Measurements from ENCODE around the gene QARS1. TPM values are rescaled to one million over a fixed set of nuclear protein-coding genes. Genes with fewer than 3 reads are reported as not detected.

Gene QARS1
- total and polyA plus RNA-seq, 2 experiments from 2014 or later, result 173 to 373 TPM

GRCh38 chr3:49100046-49100615 lies 4.4 kb downstream of the QARS1 start:
- Mint-ChIP-seq H3K36me3 (ENCODE audit: low read depth) (peaks cover 76% of the 10 kb centered on the region), H3K4me3 (no peak overlapping the region; the same call in 2 of the 3 replicates), H3K27me3 (ENCODE audit: insufficient read depth, low read depth, poor library complexity) (peaks cover 15% of the 10 kb centered on the region), H3K4me1 (peaks cover 16% of the 10 kb centered on the region; the same call in 2 of the 3 replicates), H3K27ac (no peak overlapping the region), H3K9me3 (no peaks in the 10 kb centered on the region)
- H3K27me3 ChIP-seq (ENCODE audit: insufficient read depth), result no peaks in the 10 kb centered on the region
- H3K27ac ChIP-seq (ENCODE audit: low read depth), result no peak overlapping the region
- DNase-seq (ENCODE audit: low spot score), result no peak
- no peak overlapping the region for H3K4me2 ChIP-seq
- peaks cover 8% of the 10 kb centered on the region for H3K4me1 ChIP-seq (ENCODE audit: insufficient read depth)
- H3K4me3 ChIP-seq, result no peak overlapping the region
- H3K36me3 ChIP-seq (ENCODE audit: insufficient read depth), result peaks cover 31% of the 10 kb centered on the region
- H4K20me1 ChIP-seq (replicated peaks; ENCODE audit: insufficient read depth), result 0 out of 2 replicates have a peak, but pooled peaks cover 2% of the 10 kb centered on the region
- peaks cover 16% of the 10 kb centered on the region for H3F3A ChIP-seq (replicated peaks; ENCODE audit: low read depth)
- TF ChIP-seq ZNF331 (CRISPR knock-in tag; IDR thresholded peaks at IDR 0.05; ENCODE audit: low read depth) (no peak), ZNF114 (CRISPR knock-in tag; IDR thresholded peaks at IDR 0.05) (no peak), REST (IDR thresholded peaks at IDR 0.05; ENCODE audit: unreplicated experiment) (no peak), ZNF462 (CRISPR knock-in tag; IDR thresholded peaks at IDR 0.05) (no peak), CTCF (conservative IDR thresholded peaks at IDR 0.05; ENCODE audit: low read depth in 2 of 2) (no peak), ETS1 (IDR thresholded peaks at IDR 0.05) (no peak), EZH2phosphoT487 (IDR thresholded peaks at IDR 0.05; ENCODE audit: unreplicated experiment) (no peak), NANOG (IDR thresholded peaks at IDR 0.05; ENCODE audit: borderline replicate concordance) (no peak), EZH2 (IDR thresholded peaks at IDR 0.05; ENCODE audit: low read depth, unreplicated experiment) (no peak), POLR2AphosphoS5 (IDR thresholded peaks at IDR 0.05; ENCODE audit: low read depth) (no peak), JUNB (IDR thresholded peaks at IDR 0.05; ENCODE audit: unreplicated experiment) (no peak), CREB1 (CRISPR knock-in tag; IDR thresholded peaks at IDR 0.05; ENCODE audit: low read depth) (no peak), STAT1 (IDR thresholded peaks at IDR 0.05; ENCODE audit: unreplicated experiment) (no peak)
- no peak overlapping the region for H2AFZ ChIP-seq
- H3K79me2 ChIP-seq (replicated peaks; ENCODE audit: insufficient read depth), result peaks cover 10% of the 10 kb centered on the region
- no peaks in the 10 kb centered on the region for H3K9me2 ChIP-seq (ENCODE audit: insufficient read depth)
- no peak for ATAC-seq
